Measurements from ENCODE around the gene L3MBTL3. TPM values are rescaled to one million over a fixed set of nuclear protein-coding genes. Genes with fewer than 3 reads are reported as not detected.

L3MBTL3 gene
- total RNA-seq, 2 donors from 2014 or later: 9.8 to 13.1 TPM

GRCh38 chr6:129981598-129981997 is 36.8 kb upstream of the L3MBTL3 start:
- intact Hi-C loops (cut with DNase I): no loop called here
- H3K9ac ChIP-seq (ENCODE audit: low read depth in 2 of 2, low read length in 2 of 2): no peak overlapping the region

GRCh38 chr6:129989396-129989795 is 29.0 kb upstream of the L3MBTL3 start:
- no peaks in the 10 kb centered on the region for H3K9me3 ChIP-seq
- no peak for TF ChIP-seq CTCF (IDR thresholded peaks at IDR 0.05)
- no peak overlapping the region for H3K9ac ChIP-seq (ENCODE audit: low read depth in 2 of 2, low read length in 2 of 2)
- H3K27me3 ChIP-seq: no peaks in the 10 kb centered on the region
- H3K4me1 ChIP-seq: no peaks in the 10 kb centered on the region
- no peaks in the 10 kb centered on the region for H3K36me3 ChIP-seq
- DNase-seq: no peak
- intact Hi-C loops (cut with DNase I): no loop called here
- no peak overlapping the region for H3K27ac ChIP-seq
- H3K4me3 ChIP-seq: no peak overlapping the region

More at GRCh38 chr6:129981598-129981997, 36.8 kb upstream of the L3MBTL3 start:
- no peaks in the 10 kb centered on the region for H3K9me3 ChIP-seq
- no peak for DNase-seq
- H3K27me3 ChIP-seq: no peaks in the 10 kb centered on the region
- H3K27ac ChIP-seq: no peak overlapping the region
- TF ChIP-seq CTCF (IDR thresholded peaks at IDR 0.05): no peak
- H3K4me3 ChIP-seq: no peak overlapping the region
- H3K4me1 ChIP-seq: no peaks in the 10 kb centered on the region
- no peaks in the 10 kb centered on the region for H3K36me3 ChIP-seq

GRCh38 chr6:129992881-129993280 is 25.5 kb upstream of the L3MBTL3 start:
- no peak overlapping the region for H3K27ac ChIP-seq
- intact Hi-C loops (cut with DNase I): no loop called here
- no peak overlapping the region for H3K9ac ChIP-seq (ENCODE audit: low read depth in 2 of 2, low read length in 2 of 2)
- DNase-seq: no peak
- no peak for TF ChIP-seq CTCF (IDR thresholded peaks at IDR 0.05)
- H3K27me3 ChIP-seq: no peaks in the 10 kb centered on the region
- no peak overlapping the region for H3K4me3 ChIP-seq
- no peaks in the 10 kb centered on the region for H3K4me1 ChIP-seq
- no peaks in the 10 kb centered on the region for H3K36me3 ChIP-seq
- no peaks in the 10 kb centered on the region for H3K9me3 ChIP-seq

- Histone ChIP-seq H3K4me3 (no peak overlapping the region), H3K36me3 (no peaks in the 10 kb centered on the region), H3K4me1 (no peaks in the 10 kb centered on the region), H3K9ac (ENCODE audit: low read depth in 2 of 2, low read length in 2 of 2) (no peak overlapping the region), H3K27me3 (no peaks in the 10 kb centered on the region), H3K9me3 (no peaks in the 10 kb centered on the region), H3K27ac (no peak overlapping the region)
- intact Hi-C loops (cut with DNase I): no loop called here
- no peak for DNase-seq
- TF ChIP-seq CTCF (IDR thresholded peaks at IDR 0.05): no peak
These were observed 24.0 kb upstream of the L3MBTL3 start for GRCh38 chr6:129994410-129994809.

- no peak for TF ChIP-seq CTCF (IDR thresholded peaks at IDR 0.05)
- no peak overlapping the region for H3K27ac ChIP-seq
- no peak overlapping the region for H3K9ac ChIP-seq (ENCODE audit: low read depth in 2 of 2, low read length in 2 of 2)
- H3K4me3 ChIP-seq: no peak overlapping the region
- H3K9me3 ChIP-seq: no peaks in the 10 kb centered on the region
- DNase-seq: no peak
- no peaks in the 10 kb centered on the region for H3K4me1 ChIP-seq
- H3K27me3 ChIP-seq: no peaks in the 10 kb centered on the region
- intact Hi-C loops (cut with DNase I): no loop called here
- no peaks in the 10 kb centered on the region for H3K36me3 ChIP-seq
These were observed 22.0 kb upstream of the L3MBTL3 start for GRCh38 chr6:129996387-129996786.

All from colonic mucosa (tissue), 4 donors.